Omental fat pad (tissue), 4 donors: Measurements from ENCODE around the gene HDAC11. TPM values are rescaled to one million over a fixed set of nuclear protein-coding genes. Genes with fewer than 3 reads are reported as not detected.
"Not testable (repeated sequence)": the region's sequence is repeated elsewhere in the genome, so short reads cannot be mapped to it uniquely, and the experiment has no call there.

Experiments
- ATAC-seq: fragments of 150-250 bp; one replicate; pipeline ENCODE4 v1.9.1; 2016; ENCODE audit warnings: mild to moderate bottlenecking, moderate library complexity; ENCODE audit not compliant: low FRiP score
- DNase-seq: peaks from one replicate; pipeline ENCODE4 v3.0.0-alpha.2; 2019; ENCODE audit warnings: low spot score
- CTCF ChIP-seq, 3 donors: fragments of 450-650 bp; IDR thresholded peaks; one replicate each; pipeline ENCODE4 v1.5.1; 2016 to 2017; ENCODE audit warnings: antibody characterized with exemption in 3 of 3, mild to moderate bottlenecking in 3 of 3, moderate library complexity in 2 of 3
- total RNA-seq, 4 donors: library from RNA; depleted of rRNA; stranded (reverse); fragments of >200 nt; gene quantifications; one replicate each; pipeline ENCODE4 v1.1.0, GENCODE V29; 2016

Gene HDAC11
- total RNA-seq, 4 donors from 2014 or later = 5.9 to 22.2 (median 9.3) TPM

GRCh38 chr3:13495351-13495813 is 15.3 kb downstream of the HDAC11 start:
- no peak for TF ChIP-seq CTCF (IDR thresholded peaks at IDR 0.05)
- ATAC-seq = no peak
- DNase-seq = no peak

DNA sequence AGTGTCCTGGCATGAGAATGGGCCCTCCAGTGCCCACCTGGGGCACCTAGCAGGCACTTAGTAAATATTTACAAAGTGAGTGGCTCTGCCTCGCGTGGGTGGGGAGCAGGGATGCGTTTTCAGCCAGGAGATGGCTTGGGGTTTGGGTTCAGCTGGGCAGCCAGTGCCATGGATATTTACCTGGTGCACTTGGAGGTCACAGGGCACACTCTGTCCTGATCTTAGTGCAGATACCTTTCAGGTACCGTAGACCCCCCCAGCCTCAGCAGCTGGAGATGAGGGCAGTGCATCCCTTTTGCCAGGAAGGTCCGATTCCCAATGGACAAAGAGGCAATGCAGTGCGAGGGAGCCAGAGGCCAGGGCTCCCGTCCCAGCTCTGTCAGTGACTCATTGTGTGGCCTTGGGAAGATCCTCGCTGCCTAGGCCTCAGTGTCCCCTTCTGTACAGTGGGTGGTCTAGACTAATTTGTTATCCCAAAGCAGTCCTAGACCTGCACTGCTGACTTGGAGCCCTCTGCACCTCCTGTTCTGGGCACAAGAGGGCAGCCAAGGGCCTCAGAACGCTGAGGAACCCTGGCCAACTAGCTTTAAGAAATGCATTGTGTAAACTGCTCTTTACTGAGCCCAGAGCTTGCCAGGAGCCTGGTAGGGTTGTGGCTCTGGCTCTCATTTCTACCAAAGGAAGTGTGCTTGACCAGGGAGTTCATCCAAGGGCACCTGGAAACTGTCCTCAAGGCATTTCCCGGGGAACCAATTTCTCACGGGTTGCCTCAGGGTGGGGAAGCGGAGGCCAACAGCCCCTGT is 16.0 kb downstream of the HDAC11 start:
- peak; percentile 71 for DNase-seq
- peak; percentile 92 for ATAC-seq
- TF ChIP-seq CTCF (IDR thresholded peaks at IDR 0.05) = peak in 2 of 3 donors; percentile 60 to 94

- TF ChIP-seq CTCF (IDR thresholded peaks at IDR 0.05) = no peak
- DNase-seq (no peak), ATAC-seq (no peak)
Observed at GRCh38 chr3:13496879-13497278, 16.8 kb downstream of the HDAC11 start.

DNA sequence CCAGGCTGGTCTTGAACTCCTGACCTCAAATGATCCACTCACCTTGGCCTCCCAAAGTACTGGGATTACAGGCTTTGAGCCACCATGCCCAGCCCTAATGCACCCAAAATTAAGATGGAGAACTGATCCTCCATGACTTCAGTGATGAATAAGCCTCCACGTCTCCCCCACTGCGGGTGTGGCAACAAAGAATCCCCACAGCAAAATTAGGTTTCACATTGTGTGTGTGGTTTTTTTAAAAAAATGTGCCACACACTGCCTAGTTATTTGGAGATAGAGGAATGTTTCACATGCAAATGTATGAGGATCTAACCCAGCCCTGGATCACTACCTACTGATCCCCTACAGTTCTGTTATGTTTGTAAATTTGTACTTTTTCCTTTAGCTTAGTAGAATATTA is 17.3 kb downstream of the HDAC11 start:
- DNase-seq (no peak), ATAC-seq (no peak)
- no peak for TF ChIP-seq CTCF (IDR thresholded peaks at IDR 0.05)

DNA sequence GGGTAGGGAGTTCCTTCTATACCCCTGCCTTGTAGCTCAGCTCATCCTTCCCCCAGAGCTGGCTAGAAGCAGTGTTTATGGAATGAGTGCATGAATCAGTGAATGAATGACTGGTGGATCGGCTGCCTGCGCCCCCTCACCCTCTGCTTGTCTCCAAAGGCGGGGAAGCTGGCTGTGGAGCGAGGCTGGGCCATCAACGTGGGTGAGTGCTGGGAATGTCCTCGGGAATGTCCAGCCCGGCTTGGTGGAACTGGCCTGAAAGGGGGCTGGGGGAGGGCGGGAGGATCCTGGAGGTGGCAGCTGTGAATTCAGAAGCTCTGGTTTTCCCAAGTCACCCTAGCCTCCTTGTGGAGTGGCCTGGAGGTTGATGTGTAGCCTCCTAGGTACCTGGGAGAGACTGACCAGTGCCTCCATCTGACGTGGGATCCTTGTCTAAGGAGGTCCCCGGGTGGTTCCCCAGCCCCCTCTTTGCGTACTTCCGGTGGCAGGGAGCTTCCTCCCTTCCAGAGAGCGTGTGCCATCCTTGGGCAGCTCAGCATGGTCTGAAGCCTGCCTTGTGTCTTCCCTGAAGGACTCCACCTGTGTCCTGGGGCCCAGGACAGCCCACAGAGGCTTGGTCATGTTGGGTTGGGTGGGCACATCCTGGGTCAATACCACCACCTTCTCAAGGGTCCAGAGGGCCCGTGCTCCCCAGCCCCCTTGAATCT is 18.4 kb downstream of the HDAC11 start:
- no peak for TF ChIP-seq CTCF (IDR thresholded peaks at IDR 0.05)
- ATAC-seq = no peak
- no peak for DNase-seq

GRCh38 chr3:13499246-13499645 is 19.1 kb downstream of the HDAC11 start:
- ATAC-seq, DNase-seq: not testable (repeated sequence)

GRCh38 chr3:13500133-13500885 is 20.2 kb downstream of the HDAC11 start:
- TF ChIP-seq CTCF (IDR thresholded peaks at IDR 0.05) = no peak
- DNase-seq = no peak
- ATAC-seq = no peak
